Kidney epithelial cell (primary cell): ENCODE results near the gene NAPSA. TPM values are rescaled to one million over a fixed set of nuclear protein-coding genes. Genes with fewer than 3 reads are reported as not detected.

Experiments
- DNase-seq: peaks from one replicate; pipeline ENCODE4 v3.0.0-alpha.2; 2010; ENCODE audit warnings: low read depth
- H3K27me3 ChIP-seq: 2 replicates; pipeline ENCODE4 v1.6.0; 2011; ENCODE audit warnings: low read length; ENCODE audit not compliant: control insufficient read depth, insufficient read depth
- H3K36me3 ChIP-seq: 2 replicates; pipeline ENCODE4 v1.5.1; 2011; ENCODE audit warnings: low read length; ENCODE audit not compliant: control insufficient read depth, insufficient read depth
- H3K4me3 ChIP-seq: 2 replicates; pipeline ENCODE4 v1.5.1; 2011; ENCODE audit warnings: low read depth, mild to moderate bottlenecking, control low read depth, low read length
- total RNA-seq: library from RNA; depleted of rRNA; stranded (reverse); fragments of >200 nt; gene quantifications from 2 replicates; pipeline ENCODE4 v1.2.3, GENCODE V29; 2015
- TF ChIP-seq, protein P1 (sequence below): IDR thresholded peaks from 2 replicates; pipeline ENCODE4 v1.5.1; 2011; ENCODE audit warnings: mild to moderate bottlenecking, moderate library complexity, low read length, control low read depth, inconsistent platforms; ENCODE audit not compliant: insufficient read depth, poor library complexity, severe bottlenecking

NAPSA gene
- total RNA-seq, 1 donor from 2014 or later = 1.8 TPM

DNA sequence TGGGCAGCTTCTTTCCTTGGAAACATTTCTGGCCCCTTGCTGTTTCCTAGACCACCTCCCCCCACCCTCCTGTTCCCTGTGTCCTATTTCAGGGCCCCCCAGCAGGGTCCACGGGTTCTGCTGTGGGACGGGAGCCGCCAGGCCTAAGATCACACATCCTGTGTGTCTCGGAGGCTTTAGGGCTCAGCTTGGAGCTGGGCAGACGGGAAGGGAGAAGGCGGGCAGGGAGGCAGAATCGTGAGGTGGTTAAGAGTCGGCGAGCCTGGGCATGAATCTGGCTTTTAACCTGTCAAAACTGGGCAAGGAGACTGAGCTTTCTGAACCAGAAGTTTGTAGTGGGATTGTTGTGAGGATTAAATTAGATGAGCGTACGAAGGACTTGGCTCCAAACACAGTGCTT lies 41.1 kb downstream of the NAPSA start:
- H3K36me3 ChIP-seq = no peaks in the 10 kb centered on the region
- H3K27me3 ChIP-seq = peaks cover 34% of the 10 kb centered on the region
- TF ChIP-seq, protein P1, sequence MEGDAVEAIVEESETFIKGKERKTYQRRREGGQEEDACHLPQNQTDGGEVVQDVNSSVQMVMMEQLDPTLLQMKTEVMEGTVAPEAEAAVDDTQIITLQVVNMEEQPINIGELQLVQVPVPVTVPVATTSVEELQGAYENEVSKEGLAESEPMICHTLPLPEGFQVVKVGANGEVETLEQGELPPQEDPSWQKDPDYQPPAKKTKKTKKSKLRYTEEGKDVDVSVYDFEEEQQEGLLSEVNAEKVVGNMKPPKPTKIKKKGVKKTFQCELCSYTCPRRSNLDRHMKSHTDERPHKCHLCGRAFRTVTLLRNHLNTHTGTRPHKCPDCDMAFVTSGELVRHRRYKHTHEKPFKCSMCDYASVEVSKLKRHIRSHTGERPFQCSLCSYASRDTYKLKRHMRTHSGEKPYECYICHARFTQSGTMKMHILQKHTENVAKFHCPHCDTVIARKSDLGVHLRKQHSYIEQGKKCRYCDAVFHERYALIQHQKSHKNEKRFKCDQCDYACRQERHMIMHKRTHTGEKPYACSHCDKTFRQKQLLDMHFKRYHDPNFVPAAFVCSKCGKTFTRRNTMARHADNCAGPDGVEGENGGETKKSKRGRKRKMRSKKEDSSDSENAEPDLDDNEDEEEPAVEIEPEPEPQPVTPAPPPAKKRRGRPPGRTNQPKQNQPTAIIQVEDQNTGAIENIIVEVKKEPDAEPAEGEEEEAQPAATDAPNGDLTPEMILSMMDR = no peak
- DNase-seq = no peak
- H3K4me3 ChIP-seq = no peak overlapping the region

GRCh38 chr19:50323782-50324133 lies 41.7 kb downstream of the NAPSA start:
- Histone ChIP-seq H3K4me3 (no peak overlapping the region), H3K27me3 (peaks cover 30% of the 10 kb centered on the region)

GRCh38 chr19:50322931-50323781 lies 42.3 kb downstream of the NAPSA start:
- Histone ChIP-seq H3K27me3 (peaks cover 29% of the 10 kb centered on the region), H3K36me3 (no peaks in the 10 kb centered on the region), H3K4me3 (no peak overlapping the region)
- no peak for DNase-seq
- TF ChIP-seq, protein P1 = no peak

More at GRCh38 chr19:50323782-50324133, 41.7 kb downstream of the NAPSA start:
- TF ChIP-seq, protein P1 = no peak
- no peaks in the 10 kb centered on the region for H3K36me3 ChIP-seq
- DNase-seq = no peak

DNA sequence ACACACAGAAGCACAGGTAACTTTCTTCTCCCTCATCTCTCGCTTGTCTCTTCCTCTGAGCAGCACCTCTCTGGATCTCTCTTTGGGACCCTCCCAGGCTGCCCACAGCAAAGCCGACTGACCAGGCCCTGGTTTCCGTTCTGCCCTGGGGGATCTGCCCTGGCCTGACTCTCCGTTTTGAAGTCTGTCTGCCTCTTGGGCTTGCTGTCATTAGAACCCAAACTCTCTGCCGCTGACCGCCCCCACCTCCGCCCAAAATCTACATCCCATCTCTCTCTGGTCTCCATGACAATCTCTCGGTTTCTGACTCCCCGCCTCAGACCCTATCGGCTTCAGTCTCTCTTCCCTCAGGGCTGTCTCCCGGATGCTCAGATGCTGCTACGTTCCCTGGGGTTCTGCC lies 43.2 kb downstream of the NAPSA start:
- H3K27me3 ChIP-seq = peaks cover 21% of the 10 kb centered on the region
- TF ChIP-seq, protein P1 = no peak
- no peak overlapping the region for H3K4me3 ChIP-seq
- DNase-seq = no peak
- no peaks in the 10 kb centered on the region for H3K36me3 ChIP-seq

GRCh38 chr19:50321831-50322230 lies 43.6 kb downstream of the NAPSA start:
- Histone ChIP-seq H3K36me3 (no peaks in the 10 kb centered on the region), H3K4me3 (no peak overlapping the region), H3K27me3 (peaks cover 20% of the 10 kb centered on the region)
- no peak for DNase-seq
- TF ChIP-seq, protein P1 = no peak

- TF ChIP-seq, protein P1 = no peak
- no peaks in the 10 kb centered on the region for H3K36me3 ChIP-seq
These were observed 44.8 kb downstream of the NAPSA start for GRCh38 chr19:50320596-50320995.

More at GRCh38 chr19:50320596-50320995, 44.8 kb downstream of the NAPSA start:
- peaks cover 20% of the 10 kb centered on the region for H3K27me3 ChIP-seq
- H3K4me3 ChIP-seq = no peak overlapping the region
- no peak for DNase-seq
